ENCODE measurements around the gene HTR6. TPM values are rescaled to one million over a fixed set of nuclear protein-coding genes. Genes with fewer than 3 reads are reported as not detected.

HTR6 gene
- polyA plus RNA-seq, 1 donor from 2014 or later, result not detected

- no peak overlapping the region for H3K4me3 ChIP-seq (ENCODE audit: low read length)
- peaks cover 5% of the 10 kb centered on the region for H3K79me2 ChIP-seq (replicated peaks; ENCODE audit: insufficient read depth, low read length)
- H4K20me1 ChIP-seq (ENCODE audit: insufficient read depth), result no peaks in the 10 kb centered on the region
- TF ChIP-seq EP300 (conservative IDR thresholded peaks at IDR 0.05; ENCODE audit: poor library complexity, severe bottlenecking) (no peak), EZH2 (IDR thresholded peaks at IDR 0.05; ENCODE audit: borderline replicate concordance, insufficient read depth, low read length, poor library complexity, severe bottlenecking) (no peak)
- H3K27ac ChIP-seq (ENCODE audit: low read length), result no peak overlapping the region
- no peak overlapping the region for H3K9ac ChIP-seq (ENCODE audit: low read length)
- no peak overlapping the region for H3K4me2 ChIP-seq (ENCODE audit: low read length)
- H3K36me3 ChIP-seq (ENCODE audit: insufficient read depth, low read length), result no peaks in the 10 kb centered on the region
- no peaks in the 10 kb centered on the region for H3K27me3 ChIP-seq (ENCODE audit: insufficient read depth, low read depth, low read length)
- H3K9me3 ChIP-seq (ENCODE audit: low read length), result no peaks in the 10 kb centered on the region
- H3K9me2 ChIP-seq (ENCODE audit: insufficient read depth, low read length), result no peaks in the 10 kb centered on the region
- no peak overlapping the region for H2AFZ ChIP-seq (ENCODE audit: low read depth, low read length)
- H3F3A ChIP-seq (ENCODE audit: insufficient read depth, low read length, poor library complexity, severe bottlenecking), result no peaks in the 10 kb centered on the region
Observed at GRCh38 chr1:19620786-19621185, 43.9 kb upstream of the HTR6 start.

- Histone ChIP-seq H3K36me3 (ENCODE audit: insufficient read depth, low read length) (no peaks in the 10 kb centered on the region), H3K9me3 (ENCODE audit: low read length) (no peaks in the 10 kb centered on the region)
Observed at GRCh38 chr1:19621274-19621950, 43.3 kb upstream of the HTR6 start.

More at GRCh38 chr1:19621274-19621950, 43.3 kb upstream of the HTR6 start:
- H4K20me1 ChIP-seq (ENCODE audit: insufficient read depth), result no peaks in the 10 kb centered on the region
- H2AFZ ChIP-seq (ENCODE audit: low read depth, low read length), result no peak overlapping the region
- TF ChIP-seq MXI1 (conservative IDR thresholded peaks at IDR 0.05; ENCODE audit: poor library complexity, severe bottlenecking) (no peak), REST (IDR thresholded peaks at IDR 0.05; ENCODE audit: borderline replicate concordance) (no peak), EP300 (conservative IDR thresholded peaks at IDR 0.05; ENCODE audit: poor library complexity, severe bottlenecking) (no peak), RAD21 (conservative IDR thresholded peaks at IDR 0.05) (no peak), SMC3 (conservative IDR thresholded peaks at IDR 0.05; ENCODE audit: poor library complexity) (no peak), POLR2AphosphoS5 (IDR thresholded peaks at IDR 0.05) (no peak), EZH2 (IDR thresholded peaks at IDR 0.05; ENCODE audit: borderline replicate concordance, insufficient read depth, low read length, poor library complexity, severe bottlenecking) (no peak), CTCF (IDR thresholded peaks at IDR 0.05; ENCODE audit: poor library complexity, severe bottlenecking) (no peak), TAF1 (IDR thresholded peaks at IDR 0.05; ENCODE audit: low read depth) (no peak)
- H3K79me2 ChIP-seq (replicated peaks; ENCODE audit: insufficient read depth, low read length), result peaks cover 5% of the 10 kb centered on the region
- no peak overlapping the region for H3K27ac ChIP-seq (ENCODE audit: low read length)
- no peak overlapping the region for H3K4me2 ChIP-seq (ENCODE audit: low read length)
- no peaks in the 10 kb centered on the region for H3K9me2 ChIP-seq (ENCODE audit: insufficient read depth, low read length)
- H3K27me3 ChIP-seq (ENCODE audit: insufficient read depth, low read depth, low read length), result no peaks in the 10 kb centered on the region
- no peak overlapping the region for H3K4me3 ChIP-seq (ENCODE audit: low read length)
- no peaks in the 10 kb centered on the region for H3F3A ChIP-seq (ENCODE audit: insufficient read depth, low read length, poor library complexity, severe bottlenecking)
- no peak overlapping the region for H3K9ac ChIP-seq (ENCODE audit: low read length)

All from neural cell (in vitro differentiated cells).